Measurements from ENCODE around the gene THOC5.

- TF ChIP-seq CTCF (conservative IDR thresholded peaks at IDR 0.05; ENCODE audit: low read depth, low read length) (no peak), POLR2A (IDR thresholded peaks at IDR 0.05; ENCODE audit: low read depth, low read length) (no peak), CHD1 (IDR thresholded peaks at IDR 0.05; ENCODE audit: low read depth, low read length) (no peak), CEBPB (IDR thresholded peaks at IDR 0.05; ENCODE audit: low read depth, low read length) (no peak), ELK1 (IDR thresholded peaks at IDR 0.05; ENCODE audit: borderline replicate concordance, low read depth, low read length) (no peak), BHLHE40 (IDR thresholded peaks at IDR 0.05; ENCODE audit: low read depth, low read length) (no peak), SMC3 (IDR thresholded peaks at IDR 0.05; ENCODE audit: low read depth, low read length) (no peak), RCOR1 (IDR thresholded peaks at IDR 0.05; ENCODE audit: insufficient replicate concordance, low read length) (no peak)
Observed at GRCh38 chr22:29517215-29517908, 36.2 kb downstream of the THOC5 start.
